Globus pallidus (tissue), 1 donor: ENCODE data around the gene MYLK.
A peak's percentile ranks its signal among the peaks of the same experiment; 100 is the strongest.

ENCODE experiments used
- DNase-seq: peaks from one replicate; pipeline ENCODE4 v3.0.0-alpha.2; 2015; ENCODE audit warnings: low spot score

MYLK gene

GRCh38 chr3:123590685-123591450 lies 293.3 kb downstream of the MYLK start:
- DNase-seq = no peak

DNA sequence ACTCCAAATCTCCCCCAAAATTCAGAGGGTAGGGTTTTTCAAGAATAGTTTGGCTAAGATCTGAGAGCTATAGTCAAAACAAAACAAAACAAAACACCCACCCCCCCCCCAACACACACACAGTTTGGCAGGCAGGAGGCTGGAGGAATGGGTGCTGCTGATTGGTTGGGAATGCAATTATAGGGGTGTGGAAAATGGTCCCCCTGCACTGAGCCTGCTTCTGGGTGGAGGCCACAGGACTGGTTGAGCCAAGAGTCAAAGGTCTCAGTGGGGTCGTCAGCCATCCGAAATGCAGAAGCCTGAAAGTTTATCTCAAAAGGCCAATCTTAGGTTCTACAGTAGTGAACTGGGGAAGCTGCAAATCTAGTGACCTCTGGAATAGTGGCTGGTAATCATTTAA lies 296.7 kb downstream of the MYLK start:
- no peak for DNase-seq

GRCh38 chr3:123586968-123587367 lies 297.2 kb downstream of the MYLK start:
- no peak for DNase-seq

DNA sequence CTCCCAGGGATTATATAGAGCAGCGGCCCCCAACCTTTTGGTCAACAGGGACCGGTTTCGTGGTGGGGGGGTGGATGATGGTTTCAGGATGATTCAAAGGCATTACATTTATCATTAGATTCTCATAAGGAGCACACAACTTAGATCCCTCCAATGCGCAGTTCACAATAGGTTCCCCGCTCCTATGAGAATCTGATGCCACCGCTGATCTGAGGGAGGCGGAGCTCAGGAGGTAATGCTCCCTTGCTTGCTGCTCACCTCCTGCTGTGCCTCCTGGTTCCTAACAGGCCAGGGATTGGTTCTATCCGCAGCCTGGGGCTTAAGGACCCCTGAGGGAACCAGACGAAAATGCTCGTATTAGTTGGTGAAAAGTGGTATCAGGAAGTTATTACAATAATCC lies 298.0 kb downstream of the MYLK start:
- no peak for DNase-seq

GRCh38 chr3:123584988-123585937 lies 298.9 kb downstream of the MYLK start, which contains the start of gene HACD2:
TSS of gene HACD2 (minus strand) at chr3:123585053. CDS start at chr3:123585027, 26 bp downstream.
- peak; percentile 98 for DNase-seq

- DNase-seq = peak; percentile 61
Observed at GRCh38 chr3:123584284-123584987, 299.7 kb downstream of the MYLK start.

GRCh38 chr3:123583561-123583960 lies 300.6 kb downstream of the MYLK start:
- no peak for DNase-seq

GRCh38 chr3:123582315-123582714 lies 301.8 kb downstream of the MYLK start:
- no peak for DNase-seq

GRCh38 chr3:123576122-123576521 lies 308.0 kb downstream of the MYLK start:
- DNase-seq = no peak

- DNase-seq = no peak
Observed at GRCh38 chr3:123571973-123572365, 312.2 kb downstream of the MYLK start.

DNA sequence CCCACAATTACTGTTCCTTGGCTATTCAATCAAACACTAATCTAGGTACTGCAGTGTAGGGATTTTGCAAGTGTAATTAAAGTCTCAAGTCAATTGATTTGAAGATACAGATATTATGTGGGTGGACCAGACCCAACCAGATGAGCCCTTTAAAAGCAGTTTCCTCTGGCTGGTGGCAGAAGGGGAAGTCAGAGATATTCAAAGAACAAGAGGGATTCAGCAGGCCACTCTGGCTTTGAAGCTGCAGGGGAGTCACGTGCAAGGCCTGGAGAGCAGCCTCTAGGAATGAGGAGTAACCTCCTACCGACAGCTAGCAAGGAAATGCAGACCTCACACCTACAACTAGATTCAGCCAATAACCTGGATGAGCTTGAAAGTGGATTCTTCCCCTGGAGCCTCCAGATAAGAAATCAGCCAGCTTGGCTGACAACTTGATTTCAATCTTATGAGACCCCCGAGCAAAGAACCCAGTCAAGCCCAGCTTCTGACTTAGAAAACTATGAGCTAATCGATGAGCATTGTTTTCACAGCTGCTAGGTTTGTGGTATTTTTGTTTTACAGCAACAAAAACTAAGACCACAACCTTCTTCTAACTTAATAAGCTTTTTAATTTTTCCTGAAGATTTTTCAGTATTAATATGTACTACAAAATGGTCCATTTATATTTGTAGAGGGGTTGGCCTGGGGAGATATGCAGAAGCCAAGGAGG lies 312.7 kb downstream of the MYLK start:
- DNase-seq = no peak

GRCh38 chr3:123568875-123569274 lies 315.3 kb downstream of the MYLK start:
- no peak for DNase-seq

GRCh38 chr3:123568034-123568433 lies 316.1 kb downstream of the MYLK start:
- peak; percentile 84 for DNase-seq

GRCh38 chr3:123564056-123564455 lies 320.1 kb downstream of the MYLK start:
- DNase-seq = no peak

DNA sequence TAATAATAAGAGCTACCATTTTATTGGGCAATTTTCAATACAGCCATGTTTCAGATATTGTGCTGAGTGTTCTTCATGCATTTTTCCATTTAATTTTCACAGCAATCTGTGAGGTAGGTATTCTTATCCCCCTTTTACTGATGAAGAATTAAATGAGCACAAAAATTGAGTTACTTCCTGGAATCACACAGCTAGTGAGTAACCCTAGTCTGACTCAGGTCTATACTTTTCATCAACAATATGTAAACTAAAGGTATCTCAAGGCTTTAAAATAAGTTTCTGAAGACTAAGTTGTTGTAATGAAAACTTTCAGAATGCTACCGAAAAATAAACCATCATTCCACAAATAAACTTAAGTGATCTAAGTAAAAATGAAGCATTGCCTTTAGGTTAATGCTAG lies 321.6 kb downstream of the MYLK start:
- no peak for DNase-seq

DNA sequence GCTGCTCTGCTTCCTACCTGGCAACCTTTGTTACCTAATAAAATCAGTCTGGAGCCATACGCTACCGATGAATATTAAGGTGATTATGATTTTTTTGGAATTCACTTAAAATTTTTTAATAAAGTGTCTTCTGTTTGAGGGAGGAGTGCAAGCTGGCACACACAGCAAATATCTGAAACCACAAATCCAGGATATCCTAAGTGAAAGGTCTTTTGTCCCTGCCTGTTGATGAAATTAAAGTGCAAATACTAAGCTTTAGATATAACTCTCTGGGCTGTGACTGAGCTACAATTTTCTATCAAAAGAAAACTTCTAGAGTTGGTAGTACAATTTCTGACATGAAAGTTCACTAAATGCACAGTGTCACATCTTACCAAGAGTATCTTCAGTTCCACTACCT lies 322.9 kb downstream of the MYLK start:
- no peak for DNase-seq
